ENCODE measurements around the gene HEXA.
"Not testable (repeated sequence)": the region's sequence is repeated elsewhere in the genome, so short reads cannot be mapped to it uniquely, and the experiment has no call there.

The HEXA gene

DNA sequence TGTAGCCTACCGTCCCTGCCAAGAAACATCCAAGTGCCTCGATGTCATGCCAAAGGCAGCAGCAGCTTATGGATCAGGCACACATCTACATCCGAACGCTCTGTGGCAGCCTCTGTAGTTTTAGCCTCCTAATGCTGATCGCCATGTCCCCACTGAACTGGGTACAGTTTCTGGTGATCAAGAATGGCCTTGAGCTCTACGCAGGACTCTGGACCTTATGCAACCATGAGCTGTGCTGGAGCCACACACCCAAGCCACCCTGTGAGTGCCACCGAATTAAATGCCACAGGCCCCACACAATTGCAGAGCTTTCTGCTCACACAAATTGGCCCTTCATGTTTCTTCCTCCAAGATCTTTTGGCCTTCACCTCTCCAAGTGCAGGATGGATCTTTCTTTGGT lies 22.8 kb upstream of the HEXA start:
- Histone ChIP-seq H3K36me3 (ENCODE audit: control insufficient read depth, insufficient read depth, low read length) (no peaks in the 10 kb centered on the region), H3K27me3 (replicated peaks; ENCODE audit: control insufficient read depth, insufficient read depth, low read length) (no peaks in the 10 kb centered on the region), H3K4me3 (replicated peaks; ENCODE audit: low read depth, low read length) (no peak overlapping the region)
- DNase-seq (ENCODE audit: extremely low read depth, insufficient read length): no peak
- no peak for TF ChIP-seq CTCF (IDR thresholded peaks at IDR 0.05; ENCODE audit: insufficient read depth, low read length, poor library complexity, severe bottlenecking)

- no peak for TF ChIP-seq CTCF (IDR thresholded peaks at IDR 0.05; ENCODE audit: insufficient read depth, low read length, poor library complexity, severe bottlenecking)
- Histone ChIP-seq H3K4me3 (replicated peaks; ENCODE audit: low read depth, low read length) (no peak within 1 kb of the TSS), H3K27me3 (replicated peaks; ENCODE audit: control insufficient read depth, insufficient read depth, low read length) (no peaks in the 10 kb centered on the region), H3K36me3 (ENCODE audit: control insufficient read depth, insufficient read depth, low read length) (no peaks in the 10 kb centered on the region)
- DNase-seq (ENCODE audit: extremely low read depth, insufficient read length): no peak
These were observed 22.2 kb upstream of the HEXA start, which contains the start of gene TMEM202 for GRCh38 chr15:72397796-72398588. Gene TMEM202 (plus strand): TSS chr15:72398305. CDS start chr15:72398327, 22 bp downstream.

DNA sequence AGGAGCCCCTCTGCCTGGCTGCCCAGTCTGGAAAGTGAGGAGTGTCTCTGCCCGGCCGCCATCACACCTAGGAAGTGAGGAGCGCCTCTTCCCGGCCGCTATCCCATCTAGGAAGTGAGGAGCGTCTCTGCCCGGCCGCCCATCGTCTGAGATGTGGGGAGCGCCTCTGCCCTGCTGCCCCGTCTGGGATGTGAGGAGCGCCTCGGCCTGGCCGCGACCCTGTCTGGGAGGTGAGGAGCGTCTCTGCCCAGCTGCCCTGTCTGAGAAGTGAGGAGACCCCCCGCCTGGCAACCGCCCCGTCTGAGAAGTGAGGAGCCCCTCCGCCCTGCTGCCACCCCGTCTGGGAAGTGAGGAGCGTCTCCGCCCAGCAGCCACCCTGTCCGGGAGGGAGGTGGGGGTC lies 20.5 kb upstream of the HEXA start:
- not testable (repeated sequence) for H3K27me3 ChIP-seq (replicated peaks; ENCODE audit: control insufficient read depth, insufficient read depth, low read length); H3K36me3 ChIP-seq (ENCODE audit: control insufficient read depth, insufficient read depth, low read length); DNase-seq (ENCODE audit: extremely low read depth, insufficient read length); H3K4me3 ChIP-seq (replicated peaks; ENCODE audit: low read depth, low read length)

DNA sequence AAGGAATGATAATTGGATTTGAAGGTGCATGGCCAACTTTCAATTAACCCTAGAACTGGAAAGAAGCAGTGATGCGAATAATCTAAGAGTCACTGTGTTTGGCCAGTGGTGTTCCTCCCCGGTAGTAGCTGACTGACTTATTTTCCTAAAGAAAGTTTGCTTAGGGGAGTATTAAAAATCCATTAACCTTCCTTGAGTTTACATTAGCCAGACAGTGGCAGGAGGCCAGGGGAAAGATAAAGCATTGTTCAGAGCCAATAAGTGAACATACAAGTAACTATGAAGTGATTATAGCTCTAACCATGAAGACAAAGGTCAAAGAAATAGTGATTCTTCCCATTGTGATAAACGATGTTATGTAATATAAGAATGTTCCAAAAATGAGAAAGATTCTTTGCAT lies 13.4 kb upstream of the HEXA start:
- TF ChIP-seq CTCF (IDR thresholded peaks at IDR 0.05; ENCODE audit: insufficient read depth, low read length, poor library complexity, severe bottlenecking): no peak
- Histone ChIP-seq H3K36me3 (ENCODE audit: control insufficient read depth, insufficient read depth, low read length) (no peaks in the 10 kb centered on the region), H3K27me3 (replicated peaks; ENCODE audit: control insufficient read depth, insufficient read depth, low read length) (no peaks in the 10 kb centered on the region), H3K4me3 (replicated peaks; ENCODE audit: low read depth, low read length) (no peak overlapping the region)
- DNase-seq (ENCODE audit: extremely low read depth, insufficient read length): no peak

DNA sequence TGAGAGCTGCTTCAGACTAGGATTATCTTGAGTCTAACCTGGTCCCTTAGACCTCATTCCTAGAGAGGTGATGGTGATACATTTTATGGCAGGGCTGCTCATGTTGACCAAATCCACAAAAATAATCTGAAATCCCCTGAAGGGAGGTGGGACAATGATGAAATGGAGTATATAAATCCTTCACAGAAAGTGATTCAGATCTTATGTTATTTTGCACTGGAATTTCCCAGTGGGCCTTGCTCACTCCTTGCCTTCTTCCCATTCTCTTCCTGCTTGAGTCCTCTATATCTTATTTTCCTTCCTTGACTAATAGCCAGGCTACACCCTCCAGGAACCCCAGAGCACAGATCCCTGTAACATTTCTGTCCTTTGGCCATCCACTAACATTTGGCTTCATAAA lies 11.9 kb upstream of the HEXA start:
- Histone ChIP-seq H3K27me3 (replicated peaks; ENCODE audit: control insufficient read depth, insufficient read depth, low read length) (no peaks in the 10 kb centered on the region), H3K4me3 (replicated peaks; ENCODE audit: low read depth, low read length) (no peak overlapping the region), H3K36me3 (ENCODE audit: control insufficient read depth, insufficient read depth, low read length) (no peaks in the 10 kb centered on the region)
- TF ChIP-seq CTCF (IDR thresholded peaks at IDR 0.05; ENCODE audit: insufficient read depth, low read length, poor library complexity, severe bottlenecking): no peak
- no peak for DNase-seq (ENCODE audit: extremely low read depth, insufficient read length)

DNA sequence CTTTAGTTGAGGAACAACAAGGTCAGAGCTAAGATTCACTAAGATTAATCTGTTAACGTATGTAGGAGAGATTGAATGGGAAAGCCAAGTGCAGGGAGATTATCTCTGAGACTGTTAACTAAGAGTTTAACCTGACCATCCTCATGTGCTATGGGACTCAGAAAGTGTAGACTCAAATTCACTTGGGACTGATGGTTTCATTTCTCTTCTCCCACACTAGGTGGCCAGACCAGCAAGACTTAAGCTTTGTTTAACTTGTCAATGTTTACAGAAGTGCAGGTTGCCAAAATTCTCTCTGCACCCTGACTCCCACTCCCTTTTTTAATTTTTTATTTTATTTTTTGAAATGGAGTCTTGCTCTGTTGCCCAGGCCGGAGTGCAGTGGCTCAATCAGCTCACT lies 6.3 kb upstream of the HEXA start:
- peak; percentile 35 for TF ChIP-seq CTCF (IDR thresholded peaks at IDR 0.05; ENCODE audit: insufficient read depth, low read length, poor library complexity, severe bottlenecking)
- no peak for DNase-seq (ENCODE audit: extremely low read depth, insufficient read length)
- H3K4me3 ChIP-seq (replicated peaks; ENCODE audit: low read depth, low read length): no peak overlapping the region
- no peaks in the 10 kb centered on the region for H3K27me3 ChIP-seq (replicated peaks; ENCODE audit: control insufficient read depth, insufficient read depth, low read length)
- H3K36me3 ChIP-seq (ENCODE audit: control insufficient read depth, insufficient read depth, low read length): no peaks in the 10 kb centered on the region

Measured in GM06990 (cell line).